ENCODE measurements around the gene STKLD1. TPM values are rescaled to one million over a fixed set of nuclear protein-coding genes. Genes with fewer than 3 reads are reported as not detected.

Gene STKLD1
- total RNA-seq, 1 experiment from 2014 or later, result 4.1 TPM

- ATAC-seq, result no peak
- Histone ChIP-seq H3K4me3 (ENCODE audit: low read length) (no peak overlapping the region), H3K79me2 (ENCODE audit: low read length) (no peaks in the 10 kb centered on the region), H3K9me2 (replicated peaks; ENCODE audit: low read length) (no peaks in the 10 kb centered on the region), H3K9me3 (ENCODE audit: low read length) (no peaks in the 10 kb centered on the region), H3K4me1 (ENCODE audit: insufficient read depth, low read length) (no peaks in the 10 kb centered on the region), H2AFZ (ENCODE audit: low read length) (no peak overlapping the region), H4K20me1 (ENCODE audit: low read length) (no peaks in the 10 kb centered on the region), H3K9ac (ENCODE audit: low read length) (no peak overlapping the region), H3K27me3 (ENCODE audit: low read length) (no peaks in the 10 kb centered on the region), H3F3A (ENCODE audit: low read length, unreplicated experiment) (no peaks in the 10 kb centered on the region), H3K36me3 (ENCODE audit: low read depth, low read length) (no peaks in the 10 kb centered on the region), H3K27ac (ENCODE audit: low read length) (no peak overlapping the region), H3K4me2 (ENCODE audit: low read length) (no peak overlapping the region)
- ChIA-PET POLR2A (ENCODE audit: unreplicated experiment) (no interaction called here), CTCF (no interaction called here)
- TF ChIP-seq EZH2 (IDR thresholded peaks at IDR 0.05; ENCODE audit: low read length, unreplicated experiment) (no peak), EZH2phosphoT487 (IDR thresholded peaks at IDR 0.05; ENCODE audit: borderline replicate concordance, low read length) (no peak), CTCF (conservative IDR thresholded peaks at IDR 0.05; ENCODE audit: low read depth, low read length) (no peak)
- intact Hi-C loops (cut with micrococcal nuclease), result no loop called here
- BruUV-seq (replicated peaks), result no TSS peak
- no peak for DNase-seq
These were observed 6.5 kb downstream of the STKLD1 start for GRCh38 chr9:133382507-133383141.

- BruUV-seq (replicated peaks), result no TSS peak
- intact Hi-C loops (cut with micrococcal nuclease), result no loop called here
- H3K4me3 ChIP-seq (ENCODE audit: low read length), result no peak overlapping the region
- no peaks in the 10 kb centered on the region for H3K79me2 ChIP-seq (ENCODE audit: low read length)
- no peaks in the 10 kb centered on the region for H3K4me1 ChIP-seq (ENCODE audit: insufficient read depth, low read length)
- H3F3A ChIP-seq (ENCODE audit: low read length, unreplicated experiment), result no peaks in the 10 kb centered on the region
- ChIA-PET POLR2A (ENCODE audit: unreplicated experiment) (no interaction called here), CTCF (no interaction called here)
- no peak overlapping the region for H3K9ac ChIP-seq (ENCODE audit: low read length)
- H4K20me1 ChIP-seq (ENCODE audit: low read length), result no peaks in the 10 kb centered on the region
- H3K9me3 ChIP-seq (ENCODE audit: low read length), result no peaks in the 10 kb centered on the region
- TF ChIP-seq EZH2phosphoT487 (IDR thresholded peaks at IDR 0.05; ENCODE audit: borderline replicate concordance, low read length) (no peak), CTCF (conservative IDR thresholded peaks at IDR 0.05; ENCODE audit: low read depth, low read length) (no peak), EZH2 (IDR thresholded peaks at IDR 0.05; ENCODE audit: low read length, unreplicated experiment) (no peak)
- no peak overlapping the region for H3K27ac ChIP-seq (ENCODE audit: low read length)
- DNase-seq, result no peak
- no peak overlapping the region for H2AFZ ChIP-seq (ENCODE audit: low read length)
- ATAC-seq, result no peak
- no peaks in the 10 kb centered on the region for H3K36me3 ChIP-seq (ENCODE audit: low read depth, low read length)
- H3K9me2 ChIP-seq (replicated peaks; ENCODE audit: low read length), result no peaks in the 10 kb centered on the region
- H3K27me3 ChIP-seq (ENCODE audit: low read length), result no peaks in the 10 kb centered on the region
- no peak overlapping the region for H3K4me2 ChIP-seq (ENCODE audit: low read length)
These were observed 7.3 kb downstream of the STKLD1 start for GRCh38 chr9:133383438-133383837.

DNA sequence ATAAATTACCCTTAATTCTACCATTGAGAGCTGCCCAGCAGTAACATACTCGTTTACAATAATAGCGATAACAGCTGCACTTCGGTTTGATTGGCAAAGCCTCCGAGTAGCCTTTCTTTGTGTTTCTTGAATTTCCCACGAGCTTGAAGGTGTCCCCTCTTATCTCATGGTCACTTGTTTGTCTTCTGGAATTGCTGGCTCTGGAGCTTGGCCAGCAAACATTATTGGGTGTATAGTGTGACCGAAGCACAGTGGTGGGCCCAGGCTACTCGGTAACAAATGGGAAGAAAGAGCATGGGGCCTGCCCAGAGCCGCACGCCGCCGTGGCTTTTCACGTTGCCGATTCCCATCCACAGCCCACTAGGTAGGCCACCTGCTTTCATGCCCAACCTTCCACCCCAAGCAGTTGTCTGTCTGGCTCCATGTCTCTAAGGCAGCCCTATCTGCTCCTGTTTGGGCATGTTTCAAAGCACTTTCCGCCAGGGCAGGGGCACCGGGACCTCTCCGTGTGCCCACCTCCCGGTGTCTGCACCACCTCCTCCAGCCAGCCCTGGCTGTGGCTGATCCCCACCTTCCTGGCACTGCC lies 8.7 kb downstream of the STKLD1 start:
- no peak overlapping the region for H2AFZ ChIP-seq (ENCODE audit: low read length)
- TF ChIP-seq EZH2phosphoT487 (IDR thresholded peaks at IDR 0.05; ENCODE audit: borderline replicate concordance, low read length), result no peak
- no peak for TF ChIP-seq CTCF (conservative IDR thresholded peaks at IDR 0.05; ENCODE audit: low read depth, low read length)
- no peak for TF ChIP-seq EZH2 (IDR thresholded peaks at IDR 0.05; ENCODE audit: low read length, unreplicated experiment)
- no peaks in the 10 kb centered on the region for H3K9me3 ChIP-seq (ENCODE audit: low read length)
- no peaks in the 10 kb centered on the region for H3K79me2 ChIP-seq (ENCODE audit: low read length)
- H3K9ac ChIP-seq (ENCODE audit: low read length), result no peak overlapping the region
- H3F3A ChIP-seq (ENCODE audit: low read length, unreplicated experiment), result no peaks in the 10 kb centered on the region
- H3K27ac ChIP-seq (ENCODE audit: low read length), result no peak overlapping the region
- no peak overlapping the region for H3K4me2 ChIP-seq (ENCODE audit: low read length)
- ATAC-seq (no peak), DNase-seq (no peak)
- CTCF ChIA-PET, result no interaction called here
- no peaks in the 10 kb centered on the region for H4K20me1 ChIP-seq (ENCODE audit: low read length)
- H3K27me3 ChIP-seq (ENCODE audit: low read length), result no peaks in the 10 kb centered on the region
- no peaks in the 10 kb centered on the region for H3K4me1 ChIP-seq (ENCODE audit: insufficient read depth, low read length)
- H3K36me3 ChIP-seq (ENCODE audit: low read depth, low read length), result no peaks in the 10 kb centered on the region
- BruUV-seq (replicated peaks), result no TSS peak
- POLR2A ChIA-PET (ENCODE audit: unreplicated experiment), result no interaction called here
- no peak overlapping the region for H3K4me3 ChIP-seq (ENCODE audit: low read length)
- H3K9me2 ChIP-seq (replicated peaks; ENCODE audit: low read length), result no peaks in the 10 kb centered on the region
- intact Hi-C loops (cut with micrococcal nuclease), result no loop called here
